COLO668 (cell line): Measurements from ENCODE around the gene SNRNP48.

Source experiments
- DNase-seq: peaks from one replicate; lab custom pipeline; 2025; ENCODE audit not compliant: unreplicated experiment; lab: John Stamatoyannopoulos, UW

The SNRNP48 gene

GRCh38 chr6:7591770-7592169 lies 1.8 kb downstream of the SNRNP48 start:
- DNase-seq, result no peak

DNA sequence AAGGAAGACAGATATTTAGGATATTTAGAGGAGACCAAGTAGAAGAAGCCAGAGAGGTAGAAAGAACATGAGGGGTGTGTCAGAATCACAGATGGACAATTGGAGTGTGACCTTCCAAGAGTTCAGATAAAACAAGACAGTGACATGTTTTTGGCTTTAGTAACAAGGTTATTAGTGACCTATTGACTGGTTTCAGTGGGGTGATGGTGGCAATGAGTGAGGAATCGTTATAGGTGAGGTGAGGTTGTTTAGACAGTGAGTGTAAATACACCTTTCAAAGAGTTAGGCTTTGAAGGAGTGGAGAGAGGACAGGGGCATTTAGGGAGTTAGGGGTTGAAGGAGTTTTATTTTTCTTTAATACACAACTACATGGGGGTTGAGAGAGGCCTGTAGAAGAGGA lies 3.2 kb downstream of the SNRNP48 start:
- no peak for DNase-seq

GRCh38 chr6:7594579-7595125 lies 4.7 kb downstream of the SNRNP48 start:
- no peak for DNase-seq

DNA sequence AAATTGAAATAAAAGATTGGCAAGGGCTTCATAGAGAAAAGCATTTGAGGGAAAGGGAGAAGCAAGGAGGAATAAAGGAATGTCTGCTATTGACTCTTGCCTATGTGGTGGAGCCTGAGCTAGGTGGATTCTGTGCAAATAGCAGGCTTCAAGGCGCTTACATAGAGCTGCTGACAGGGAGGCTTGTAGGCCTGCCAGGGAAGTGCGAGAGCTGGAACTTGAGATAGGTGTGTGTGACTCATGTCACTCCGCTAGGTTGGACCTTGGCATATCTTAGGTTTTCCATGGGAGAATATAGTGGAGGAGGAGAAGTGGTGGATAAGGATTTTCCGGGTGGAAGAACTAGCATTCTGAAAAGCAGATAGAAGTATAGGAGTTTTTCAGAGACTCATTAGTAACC lies 14.0 kb downstream of the SNRNP48 start:
- DNase-seq, result no peak

DNA sequence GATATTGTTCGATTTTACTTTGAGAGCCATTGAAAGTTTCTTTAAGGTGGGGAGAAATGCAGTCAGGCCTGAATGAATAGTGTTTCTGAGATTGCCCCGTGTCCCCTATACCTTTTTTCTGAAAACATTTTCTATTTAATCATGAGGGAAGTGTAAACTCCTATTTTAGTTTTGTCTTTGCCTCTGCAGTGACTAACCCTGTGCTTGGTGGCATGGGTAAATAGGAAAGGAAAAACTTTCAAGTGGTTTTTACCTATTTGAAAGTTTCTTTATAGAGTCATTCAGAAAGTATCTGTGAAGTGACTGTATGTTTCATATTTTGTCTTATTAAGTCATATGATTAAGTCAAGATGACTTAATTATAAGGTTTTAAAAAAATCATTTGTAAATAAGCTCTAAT lies 14.5 kb downstream of the SNRNP48 start:
- DNase-seq, result no peak

- DNase-seq, result peak; percentile 28
These were observed 25.8 kb downstream of the SNRNP48 start for GRCh38 chr6:7615611-7616383.

DNA sequence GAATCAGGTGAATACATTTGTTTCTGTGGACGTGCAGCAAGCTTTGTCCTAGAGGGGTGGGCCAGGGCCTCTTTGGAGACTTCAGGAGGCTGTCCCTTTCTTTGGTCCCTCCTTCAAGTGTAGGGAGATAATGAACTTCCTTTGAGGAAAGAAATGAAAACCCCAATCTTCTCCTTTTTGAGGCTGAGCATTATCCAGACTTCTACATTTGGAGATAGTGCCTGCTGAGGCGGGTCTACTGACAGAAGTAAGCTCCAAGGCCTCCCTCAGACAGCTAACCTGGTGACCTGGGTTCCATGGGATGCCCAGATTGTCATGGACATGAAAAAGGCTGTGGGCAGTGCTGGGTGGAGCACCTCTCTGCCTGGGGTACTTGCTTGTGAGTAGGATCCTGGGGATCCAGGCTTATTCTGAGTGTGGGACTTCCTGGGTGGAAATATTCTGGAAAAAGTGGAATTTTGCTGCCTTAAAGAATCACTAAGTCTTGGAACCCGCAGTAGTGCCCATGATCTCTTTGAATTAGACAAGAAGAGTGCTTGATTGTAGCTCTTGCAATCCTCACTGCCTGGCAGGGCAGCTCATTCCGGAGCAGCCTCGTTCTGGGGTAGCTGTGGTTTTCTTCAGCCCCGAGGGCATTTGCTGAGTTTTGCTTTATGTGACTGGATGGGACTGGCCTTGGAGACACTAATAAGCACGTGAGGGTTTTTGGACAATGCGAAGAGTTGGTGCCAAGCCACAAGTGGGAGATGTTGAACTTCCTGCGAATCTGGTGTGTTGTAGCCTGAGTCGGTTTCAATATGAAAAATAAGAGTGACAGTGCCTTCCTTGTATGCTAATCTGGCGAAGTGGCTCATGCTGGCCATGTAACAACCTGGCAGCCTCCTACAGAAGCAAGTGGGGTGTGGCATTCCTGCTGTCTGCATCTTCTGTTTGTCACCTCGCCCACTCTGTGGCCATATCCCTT lies 28.1 kb downstream of the SNRNP48 start:
- DNase-seq, result no peak

- no peak for DNase-seq
These were observed 31.8 kb downstream of the SNRNP48 start for GRCh38 chr6:7621761-7622160.

DNA sequence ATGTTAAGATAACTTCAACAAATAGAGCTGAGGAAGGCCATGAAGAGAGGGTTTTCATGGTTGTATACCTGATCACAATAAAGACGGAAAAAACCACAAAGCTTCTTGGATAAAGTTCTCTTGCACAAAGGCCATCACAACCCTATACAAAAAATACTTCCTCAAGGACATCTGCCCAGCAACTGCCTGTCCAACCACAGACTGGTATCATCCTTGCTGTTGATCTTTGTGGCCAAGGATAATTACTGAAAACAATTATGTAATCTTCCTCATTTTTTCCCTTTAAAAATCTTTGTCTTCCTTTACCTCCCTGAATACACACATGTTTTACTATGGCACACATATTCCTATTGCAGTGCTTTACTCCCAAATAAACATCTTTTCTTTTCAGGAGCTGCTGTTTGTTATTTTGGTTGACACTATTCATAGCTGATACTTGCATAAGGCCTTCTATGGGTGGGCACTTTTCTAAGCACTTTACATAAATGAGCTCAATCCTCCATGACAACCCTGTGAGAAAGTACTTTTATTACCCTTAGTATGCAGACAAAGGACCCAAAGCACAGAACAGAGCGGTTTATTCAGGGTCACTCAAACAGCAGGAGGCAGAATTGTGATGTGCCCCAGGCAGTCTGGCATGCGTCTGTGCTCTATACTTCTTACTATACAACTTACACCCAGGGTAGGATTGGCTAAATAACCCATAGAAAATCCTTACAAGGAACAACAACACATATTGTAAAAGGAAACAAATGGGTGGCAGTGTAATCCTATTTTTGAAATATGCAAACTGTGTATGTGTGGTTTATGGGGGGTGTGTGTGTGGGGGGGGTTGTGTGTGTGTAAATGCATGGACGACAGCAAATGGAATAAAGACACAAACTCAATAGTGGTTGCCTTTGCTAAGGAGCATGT lies 35.1 kb downstream of the SNRNP48 start:
- DNase-seq, result no peak

DNA sequence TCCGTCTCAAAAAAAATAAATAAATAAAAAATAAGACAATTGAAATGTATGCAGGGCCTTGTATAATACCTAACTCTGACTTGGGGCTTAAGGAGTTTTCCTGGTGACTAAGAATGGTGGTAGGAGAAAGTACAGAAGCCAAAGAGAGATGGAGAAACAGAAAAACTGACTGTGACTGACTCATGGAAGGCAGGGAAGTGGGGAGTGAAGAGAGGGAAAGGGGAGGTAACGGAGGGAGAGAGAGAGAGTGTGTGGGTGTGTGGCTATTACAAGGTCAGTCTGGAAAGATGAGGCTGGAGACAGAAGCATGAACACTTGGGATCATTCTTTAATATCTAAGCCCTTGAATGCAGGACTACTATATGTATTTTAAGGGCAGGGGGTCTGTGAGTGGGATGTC lies 38.5 kb downstream of the SNRNP48 start:
- no peak for DNase-seq

- no peak for DNase-seq
These were observed 38.9 kb downstream of the SNRNP48 start for GRCh38 chr6:7628909-7629308.

GRCh38 chr6:7629321-7629720 lies 39.3 kb downstream of the SNRNP48 start:
- no peak for DNase-seq

DNA sequence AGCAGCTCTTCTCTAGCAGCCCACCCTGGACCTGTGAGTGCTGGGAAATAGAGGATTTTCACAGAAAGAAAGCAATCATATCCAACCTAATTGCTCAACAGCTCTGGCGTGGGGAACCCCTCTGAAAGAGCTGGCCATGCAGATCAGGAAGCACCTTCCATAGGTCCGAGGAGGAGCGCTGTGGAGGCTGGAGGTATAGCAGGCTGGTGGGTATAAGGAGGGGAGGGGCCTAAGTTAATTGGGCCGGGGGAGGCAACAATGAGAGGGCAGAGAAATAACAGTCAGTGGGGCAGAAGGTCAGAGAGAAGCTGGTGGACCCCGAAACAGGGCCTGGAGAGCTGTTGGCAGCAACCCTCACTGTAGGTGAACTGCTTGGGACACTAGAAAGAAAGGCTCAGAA lies 40.8 kb downstream of the SNRNP48 start:
- no peak for DNase-seq

- DNase-seq, result no peak
These were observed 41.5 kb downstream of the SNRNP48 start for GRCh38 chr6:7631466-7631865.

DNA sequence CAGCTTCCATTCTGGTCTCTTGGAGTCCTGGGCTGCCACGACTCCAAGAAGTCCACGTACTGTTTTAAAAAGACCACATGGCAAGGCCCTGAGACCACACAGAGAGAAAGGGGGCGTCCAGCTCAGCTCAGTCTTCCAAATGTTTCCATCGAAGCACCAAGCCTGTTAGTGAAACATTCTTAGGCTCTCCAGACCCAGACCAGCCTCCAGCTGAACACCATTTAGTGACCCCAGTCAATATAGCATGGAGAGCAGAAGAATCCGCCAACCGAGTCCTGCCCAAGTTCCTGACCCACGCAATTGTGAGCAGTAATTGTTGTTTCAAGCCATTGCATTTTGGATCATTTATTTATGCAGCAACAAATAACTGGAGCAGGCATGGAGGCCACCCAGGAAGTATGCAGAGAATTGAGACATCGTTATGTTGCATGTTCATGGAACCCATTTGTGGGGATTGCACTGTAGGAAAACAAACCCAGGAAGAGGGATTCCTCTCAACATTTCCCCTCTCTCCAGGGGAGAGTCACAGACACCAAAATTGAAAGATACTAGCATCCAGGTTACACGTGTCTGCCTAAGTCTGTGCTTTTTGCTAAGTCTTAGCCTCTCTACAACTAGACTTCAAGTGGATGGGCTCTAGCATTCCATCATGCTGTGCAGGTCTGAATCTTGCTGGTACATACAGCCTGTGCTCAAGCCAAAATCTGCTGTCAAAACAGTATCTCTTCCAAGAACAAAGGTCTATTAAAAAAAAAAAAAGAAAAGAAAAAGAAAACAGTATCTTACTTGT lies 42.7 kb downstream of the SNRNP48 start:
- DNase-seq, result no peak

GRCh38 chr6:7633361-7633760 lies 43.4 kb downstream of the SNRNP48 start:
- no peak for DNase-seq

GRCh38 chr6:7636151-7636550 lies 46.2 kb downstream of the SNRNP48 start:
- DNase-seq, result no peak

GRCh38 chr6:7637533-7637932 lies 47.5 kb downstream of the SNRNP48 start:
- DNase-seq, result no peak

DNA sequence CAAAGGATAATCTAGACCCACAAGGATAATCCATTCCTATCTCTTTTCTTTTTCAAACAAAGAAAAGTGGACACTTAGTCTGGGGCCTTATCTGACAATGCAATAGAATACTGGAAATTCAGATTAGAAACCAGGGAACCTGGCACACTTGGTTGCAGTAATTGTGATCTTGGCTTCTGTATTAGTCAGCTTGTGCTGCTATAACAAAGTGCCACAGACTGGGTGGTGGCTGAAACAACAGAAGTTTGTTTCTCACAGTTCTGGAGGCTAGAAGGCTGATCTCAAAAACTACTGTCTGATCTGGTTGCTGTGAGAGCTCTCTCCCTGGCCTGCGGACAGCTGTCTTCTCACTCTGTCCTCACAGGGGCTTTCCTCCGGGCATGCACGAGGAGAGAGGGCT lies 49.4 kb downstream of the SNRNP48 start:
- DNase-seq, result no peak

- no peak for DNase-seq
These were observed 50.0 kb downstream of the SNRNP48 start for GRCh38 chr6:7640016-7640415.
